HG02981 (cell line): ENCODE results near the gene GABARAP.

ENCODE experiments used
- ATAC-seq: cut with Tn5 transposase; IDR thresholded peaks from one replicate; pipeline ENCODE4 v1.9.1; 2021; ENCODE audit warnings: mild to moderate bottlenecking, moderate library complexity; ENCODE audit not compliant: unreplicated experiment

Gene GABARAP

GRCh38 chr17:7241090-7241733 is 1.0 kb downstream of the GABARAP start:
- no peak for ATAC-seq

DNA sequence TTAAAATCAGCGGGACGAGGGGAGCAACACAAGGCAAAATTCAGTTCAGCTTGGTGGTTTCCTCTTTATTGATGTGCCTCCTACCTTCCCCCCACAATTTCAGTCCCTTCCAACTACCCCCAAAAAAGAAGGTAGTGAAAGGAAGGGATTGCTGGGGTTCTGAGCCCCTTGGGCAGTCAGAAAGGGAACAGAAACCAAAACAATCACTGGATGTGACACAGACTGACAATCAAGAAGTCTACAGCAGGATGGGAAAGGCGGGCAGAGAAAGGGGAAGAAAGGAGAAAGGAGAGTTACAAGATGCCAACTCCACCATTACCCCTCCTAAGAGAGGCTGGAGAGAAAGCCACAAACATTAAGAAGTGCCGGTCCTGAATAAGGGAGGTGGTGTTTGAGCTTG is 1.9 kb downstream of the GABARAP start:
- no peak for ATAC-seq

DNA sequence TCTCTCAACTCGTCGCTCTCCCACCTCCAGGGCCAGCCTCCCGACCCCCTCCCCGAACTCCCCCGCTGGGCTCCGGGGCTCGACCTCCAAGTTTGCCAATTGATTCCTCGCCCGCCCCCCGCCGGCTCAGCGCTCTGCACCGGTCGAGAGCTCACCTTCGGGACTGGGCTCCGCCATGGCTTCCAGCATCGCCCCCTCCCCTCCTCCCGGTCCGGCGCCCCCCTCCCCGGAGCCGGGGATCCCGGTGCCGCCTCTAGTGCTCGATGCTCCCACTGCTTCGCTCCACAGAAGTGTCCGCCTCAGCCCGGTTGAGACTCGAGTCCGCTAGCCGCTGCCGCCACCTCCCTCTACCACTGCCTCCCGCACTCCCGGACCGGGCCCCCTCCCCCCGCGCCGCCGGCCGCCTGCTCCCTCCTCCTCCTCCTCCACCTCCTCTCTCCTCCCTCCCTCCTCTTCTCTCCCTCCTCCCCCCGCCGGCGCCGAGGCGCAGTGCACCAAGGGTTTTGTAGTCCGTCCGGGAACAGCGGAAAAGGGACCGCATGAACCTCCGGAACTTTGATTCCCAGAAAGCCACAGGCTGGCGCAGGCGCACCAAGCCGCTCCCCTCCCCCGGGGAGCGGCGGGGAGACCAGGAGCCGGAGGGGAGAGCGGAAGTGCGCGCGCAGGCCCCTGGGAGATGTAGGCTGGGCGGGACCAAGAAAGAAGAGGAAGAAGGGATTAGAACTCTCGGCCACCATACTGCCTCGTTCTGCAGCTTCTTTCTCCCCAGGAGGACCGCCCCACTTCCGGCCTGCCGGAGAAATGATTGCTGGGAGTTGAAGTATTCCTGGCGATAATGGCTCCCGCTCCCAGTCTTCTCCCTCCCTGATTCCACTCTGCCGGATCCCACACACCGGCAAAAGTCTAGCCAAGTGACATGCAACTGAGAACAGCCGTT is 2.9 kb downstream of the GABARAP start, which contains the start of gene PHF23:
Gene PHF23, minus strand, starts transcription at position 367 of the 937 bp plus-strand sequence. Its CDS starts 178 bp downstream, at position 189.
- ATAC-seq = peak; percentile 47

GRCh38 chr17:7238420-7239090 is 3.7 kb downstream of the GABARAP start:
- no peak for ATAC-seq

DNA sequence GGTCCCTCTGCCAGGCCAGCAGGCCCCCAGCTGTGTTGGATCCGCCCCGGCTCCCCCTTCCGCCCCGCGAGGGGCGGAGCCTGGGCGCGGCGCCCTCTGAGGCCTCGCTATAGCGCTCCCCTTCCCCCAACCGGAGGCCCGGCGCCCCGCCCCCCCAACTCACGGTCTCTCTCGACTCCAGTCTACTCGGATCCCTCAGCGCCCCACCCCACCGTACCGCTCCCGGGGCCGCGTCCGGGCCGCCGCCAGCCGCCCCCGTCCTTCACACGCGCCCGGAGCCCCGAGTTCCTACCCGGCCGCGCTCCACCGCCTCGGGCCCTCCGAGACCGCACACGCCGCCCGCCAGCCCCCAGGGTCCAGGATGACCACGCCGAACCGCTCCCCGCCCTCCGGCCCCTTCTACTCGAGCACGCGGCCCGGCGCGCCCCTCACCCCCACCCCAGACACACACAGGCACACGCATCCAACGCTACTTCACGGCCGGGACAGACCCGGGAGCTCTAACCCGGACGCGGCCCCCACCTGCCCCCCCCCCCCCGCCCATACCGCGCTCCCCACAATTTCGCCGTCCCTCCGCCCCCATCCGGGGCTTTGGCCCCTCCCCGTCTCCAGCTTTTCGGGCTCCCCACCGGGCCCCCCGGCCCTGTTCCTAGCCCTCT is 4.4 kb downstream of the GABARAP start:
- no peak for ATAC-seq

DNA sequence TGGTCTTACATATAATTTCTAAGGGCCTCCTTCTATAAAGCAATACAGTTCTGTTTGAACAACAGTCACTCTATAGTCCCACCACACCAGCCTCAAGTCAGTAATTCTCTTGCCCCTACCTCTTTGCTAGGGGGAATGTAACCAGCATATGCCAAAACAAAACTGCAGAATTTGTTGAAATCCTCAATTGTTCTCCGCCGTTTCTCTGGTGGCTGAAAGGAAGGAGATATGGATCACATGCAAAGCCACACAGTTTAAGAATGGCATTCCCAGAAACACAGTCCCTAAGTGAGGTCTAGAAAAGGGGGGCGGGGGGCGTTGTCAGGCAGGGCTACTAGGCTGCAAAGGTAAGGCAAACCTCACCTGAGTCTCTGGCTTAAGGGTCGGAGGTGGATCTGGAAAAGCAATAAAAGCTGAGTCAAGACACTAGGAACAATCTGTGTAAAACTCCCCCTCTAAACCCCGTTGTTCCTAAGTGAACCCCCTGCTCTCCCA is 4.9 kb downstream of the GABARAP start:
- no peak for ATAC-seq

DNA sequence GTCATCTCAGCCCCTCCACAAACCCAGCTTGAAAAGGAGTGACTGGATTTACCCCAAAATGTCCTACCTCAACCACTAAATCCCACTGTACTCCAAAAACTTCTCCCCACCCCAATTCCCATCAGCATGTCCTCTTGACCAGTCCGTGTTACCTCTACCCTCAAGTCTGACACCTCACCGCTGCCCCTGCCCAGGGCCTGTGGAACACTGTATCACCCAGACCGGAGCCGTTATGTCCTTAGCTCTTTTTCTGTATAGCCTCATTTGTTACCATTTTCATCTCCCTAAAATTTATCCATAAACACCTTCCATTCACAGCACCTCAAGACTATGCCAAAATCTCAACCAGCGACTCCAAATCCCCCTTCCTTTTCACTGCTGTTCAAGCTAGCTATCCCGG is 5.4 kb downstream of the GABARAP start:
- ATAC-seq = no peak

DNA sequence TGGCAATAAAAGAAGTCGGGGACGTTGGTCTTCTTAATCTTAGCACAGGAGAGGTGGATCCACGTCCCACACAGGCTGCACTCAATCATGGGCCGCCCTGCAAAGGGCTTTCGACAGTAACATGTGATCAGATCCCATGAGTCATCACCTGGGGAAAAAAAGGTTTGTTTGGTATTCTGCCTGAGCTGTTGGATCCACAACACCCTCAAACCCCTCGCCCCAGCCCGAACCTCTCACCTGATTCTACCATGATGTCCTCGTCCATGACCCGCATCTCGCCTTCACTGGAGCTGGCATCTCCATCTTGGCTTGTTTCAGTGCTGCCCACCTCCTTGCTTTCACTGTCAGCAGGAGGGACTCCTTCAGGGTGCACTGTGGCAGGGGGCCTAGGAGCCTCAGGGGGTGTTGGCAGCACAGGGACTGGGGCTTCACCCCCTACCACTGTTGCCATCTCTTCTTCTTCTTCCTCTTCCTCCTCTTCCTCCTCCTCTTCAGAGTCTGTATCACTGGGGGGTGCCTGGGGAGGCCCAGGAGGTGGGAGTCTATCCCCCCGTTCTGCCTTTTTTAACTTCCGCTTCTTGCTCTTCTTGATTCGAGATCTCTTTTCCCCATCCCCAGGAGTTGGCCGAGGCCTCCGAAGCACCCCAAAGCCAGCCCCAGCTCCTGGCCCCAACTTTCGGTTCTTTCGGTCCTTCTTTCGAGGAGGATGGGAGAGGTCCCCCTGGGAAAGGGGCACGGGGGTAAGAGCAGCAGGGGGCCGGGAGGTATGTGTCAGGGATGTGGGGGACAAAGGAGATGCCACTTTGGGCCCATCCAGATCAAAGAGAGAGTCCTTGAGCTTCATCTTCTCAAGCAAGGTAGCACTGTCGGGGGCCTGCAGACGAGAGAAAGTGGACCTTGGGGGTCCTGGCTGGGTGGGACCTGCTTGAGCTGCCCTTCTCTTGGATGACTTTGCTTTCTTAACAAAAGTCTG is 6.3 kb downstream of the GABARAP start:
- no peak for ATAC-seq

DNA sequence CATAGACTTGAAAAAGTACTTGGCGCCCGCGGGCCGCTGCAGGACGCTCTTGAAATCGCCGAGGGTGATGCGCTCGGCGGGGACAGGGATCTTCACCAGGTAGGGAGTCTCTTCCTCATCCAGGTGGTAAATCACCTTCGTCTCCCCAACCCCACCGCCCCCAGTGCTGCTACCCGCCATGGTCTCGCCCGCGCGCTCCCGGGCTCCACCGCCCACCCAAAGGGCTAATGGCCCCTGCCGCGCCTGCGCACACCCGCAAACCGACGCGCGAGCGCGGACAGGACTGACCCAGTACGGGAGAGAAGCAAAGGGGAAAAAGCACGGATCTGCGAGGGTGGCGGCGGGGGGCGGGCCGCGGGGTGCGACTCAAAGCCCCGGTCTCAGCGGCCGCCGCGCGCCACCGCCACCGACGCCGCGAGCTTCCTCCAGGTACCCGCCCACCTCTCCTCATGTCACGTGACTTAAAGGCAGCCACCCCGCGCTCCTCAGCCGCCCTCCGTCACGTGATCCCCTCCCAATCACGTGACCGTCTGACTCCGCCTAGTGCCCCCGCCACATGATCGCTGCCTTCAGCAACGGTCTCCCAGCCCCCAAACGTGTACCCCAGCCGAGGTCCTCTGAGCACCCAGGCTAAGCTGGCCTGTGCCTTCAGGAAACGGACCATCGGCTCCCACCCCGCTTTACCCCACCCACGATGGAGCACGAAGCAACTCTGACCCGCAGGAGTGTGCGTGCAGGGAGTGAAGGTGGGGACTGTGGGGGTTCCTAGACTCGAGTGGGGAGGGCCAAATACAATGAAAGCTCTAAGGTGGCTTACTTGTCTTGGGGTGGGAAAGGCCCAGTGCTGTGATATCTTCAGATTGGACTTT is 7.9 kb downstream of the GABARAP start, which contains the start of gene DVL2:
Gene DVL2, minus strand, starts transcription at position 435 of the 869 bp plus-strand sequence. Its CDS starts 255 bp downstream, at position 180.
- ATAC-seq = peak; percentile 43

GRCh38 chr17:7233701-7234082 is 8.6 kb downstream of the GABARAP start:
- ATAC-seq = no peak

- ATAC-seq = no peak
These were observed 10.1 kb downstream of the GABARAP start for GRCh38 chr17:7232114-7232513.

GRCh38 chr17:7229504-7229903 is 12.7 kb downstream of the GABARAP start:
- no peak for ATAC-seq

DNA sequence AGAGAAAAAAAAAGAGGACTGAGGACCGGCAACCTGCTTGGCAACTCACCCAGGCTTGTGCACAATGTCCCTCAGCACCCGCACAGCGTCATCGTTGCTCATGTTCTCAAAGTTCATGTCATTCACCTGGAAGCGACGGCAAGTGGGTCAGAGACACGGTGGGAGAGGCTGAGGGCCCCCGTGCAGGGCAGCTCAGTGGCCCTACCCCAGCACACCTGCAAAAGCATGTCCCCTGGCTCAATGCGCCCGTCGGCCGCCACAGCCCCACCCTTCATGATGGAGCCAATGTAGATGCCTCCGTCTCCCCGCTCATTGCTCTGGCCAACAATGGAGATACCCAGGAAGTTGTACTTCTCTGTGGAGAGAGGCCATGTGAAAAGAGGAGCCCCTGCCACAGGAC is 13.3 kb downstream of the GABARAP start:
- ATAC-seq = no peak

- ATAC-seq = no peak
These were observed 15.2 kb downstream of the GABARAP start for GRCh38 chr17:7226721-7227710.

- no peak for ATAC-seq
These were observed 16.4 kb downstream of the GABARAP start for GRCh38 chr17:7225711-7226331.

DNA sequence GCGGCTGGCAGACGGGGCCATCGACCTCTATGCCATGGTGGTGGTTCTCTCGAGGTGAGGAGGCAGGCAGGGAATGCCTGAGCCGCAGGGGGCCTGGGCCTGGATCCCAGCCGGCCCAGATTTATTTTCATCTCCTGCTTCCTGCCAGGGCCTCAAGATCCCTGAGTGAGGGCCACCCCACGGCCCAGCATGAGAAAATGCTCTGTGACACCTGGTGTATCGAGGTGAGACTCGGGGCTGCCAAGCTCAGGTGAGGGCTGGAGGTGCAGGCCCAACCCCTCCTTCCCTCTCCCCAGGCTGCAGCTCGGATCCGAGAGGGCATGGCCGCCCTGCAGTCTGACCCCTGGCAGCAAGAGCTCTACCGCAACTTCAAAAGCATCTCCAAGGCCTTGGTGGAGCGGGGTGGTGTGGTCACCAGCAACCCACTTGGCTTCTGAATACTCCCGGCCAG is 17.6 kb downstream of the GABARAP start:
- no peak for ATAC-seq

- no peak for ATAC-seq
These were observed 18.1 kb downstream of the GABARAP start for GRCh38 chr17:7224110-7224509.
